ENCODE data around the gene LENG8.

LENG8 gene

GRCh38 chr19:54470991-54471782, 22.2 kb downstream of the LENG8 start:
- H3K27ac ChIP-seq (replicated peaks), result no peak overlapping the region
- no peak for DNase-seq (ENCODE audit: low read depth in 1 of 2, low spot score in 1 of 2)
- TF ChIP-seq POLR2AphosphoS5 (IDR thresholded peaks at IDR 0.05; ENCODE audit: low read depth) (no peak), SPI1 (IDR thresholded peaks at IDR 0.05; ENCODE audit: borderline replicate concordance, low read depth) (no peak), CTCF (IDR thresholded peaks at IDR 0.05; ENCODE audit: insufficient read depth, low read length) (no peak), GABPA (IDR thresholded peaks at IDR 0.05; ENCODE audit: low read depth) (no peak)
- TF ChIP-seq, protein P1, sequence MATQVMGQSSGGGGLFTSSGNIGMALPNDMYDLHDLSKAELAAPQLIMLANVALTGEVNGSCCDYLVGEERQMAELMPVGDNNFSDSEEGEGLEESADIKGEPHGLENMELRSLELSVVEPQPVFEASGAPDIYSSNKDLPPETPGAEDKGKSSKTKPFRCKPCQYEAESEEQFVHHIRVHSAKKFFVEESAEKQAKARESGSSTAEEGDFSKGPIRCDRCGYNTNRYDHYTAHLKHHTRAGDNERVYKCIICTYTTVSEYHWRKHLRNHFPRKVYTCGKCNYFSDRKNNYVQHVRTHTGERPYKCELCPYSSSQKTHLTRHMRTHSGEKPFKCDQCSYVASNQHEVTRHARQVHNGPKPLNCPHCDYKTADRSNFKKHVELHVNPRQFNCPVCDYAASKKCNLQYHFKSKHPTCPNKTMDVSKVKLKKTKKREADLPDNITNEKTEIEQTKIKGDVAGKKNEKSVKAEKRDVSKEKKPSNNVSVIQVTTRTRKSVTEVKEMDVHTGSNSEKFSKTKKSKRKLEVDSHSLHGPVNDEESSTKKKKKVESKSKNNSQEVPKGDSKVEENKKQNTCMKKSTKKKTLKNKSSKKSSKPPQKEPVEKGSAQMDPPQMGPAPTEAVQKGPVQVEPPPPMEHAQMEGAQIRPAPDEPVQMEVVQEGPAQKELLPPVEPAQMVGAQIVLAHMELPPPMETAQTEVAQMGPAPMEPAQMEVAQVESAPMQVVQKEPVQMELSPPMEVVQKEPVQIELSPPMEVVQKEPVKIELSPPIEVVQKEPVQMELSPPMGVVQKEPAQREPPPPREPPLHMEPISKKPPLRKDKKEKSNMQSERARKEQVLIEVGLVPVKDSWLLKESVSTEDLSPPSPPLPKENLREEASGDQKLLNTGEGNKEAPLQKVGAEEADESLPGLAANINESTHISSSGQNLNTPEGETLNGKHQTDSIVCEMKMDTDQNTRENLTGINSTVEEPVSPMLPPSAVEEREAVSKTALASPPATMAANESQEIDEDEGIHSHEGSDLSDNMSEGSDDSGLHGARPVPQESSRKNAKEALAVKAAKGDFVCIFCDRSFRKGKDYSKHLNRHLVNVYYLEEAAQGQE (IDR thresholded peaks at IDR 0.05; ENCODE audit: insufficient replicate concordance, low read depth), result no peak
- peaks cover 55% of the 10 kb centered on the region for H3K27me3 ChIP-seq (ENCODE audit: insufficient read depth, poor library complexity, severe bottlenecking)
- no peak overlapping the region; the same call in 1 of the 2 replicates for H3K4me3 ChIP-seq (replicated peaks; ENCODE audit: insufficient read depth, low read length)

- Histone ChIP-seq H3K27me3 (ENCODE audit: insufficient read depth, poor library complexity, severe bottlenecking) (peaks cover 58% of the 10 kb centered on the region), H3K27ac (replicated peaks) (no peak within 1 kb of the TSS), H3K4me3 (replicated peaks; ENCODE audit: insufficient read depth, low read length) (no peak within 1 kb of the TSS)
- TF ChIP-seq, protein P1 (IDR thresholded peaks at IDR 0.05; ENCODE audit: insufficient replicate concordance, low read depth), result no peak
- TF ChIP-seq GABPA (IDR thresholded peaks at IDR 0.05; ENCODE audit: low read depth) (no peak), POLR2AphosphoS5 (IDR thresholded peaks at IDR 0.05; ENCODE audit: low read depth) (no peak), CTCF (IDR thresholded peaks at IDR 0.05; ENCODE audit: insufficient read depth, low read length) (no peak), SPI1 (IDR thresholded peaks at IDR 0.05; ENCODE audit: borderline replicate concordance, low read depth) (no peak)
- no peak for DNase-seq (ENCODE audit: low read depth in 1 of 2, low spot score in 1 of 2)
Measured at GRCh38 chr19:54473071-54473891, 24.3 kb downstream of the LENG8 start, which contains the start of gene CDC42EP5. Gene CDC42EP5, minus strand, starts transcription at chr19:54473296. Its CDS starts 7,749 bp downstream, at chr19:54465547.

- H3K27me3 ChIP-seq (ENCODE audit: insufficient read depth, poor library complexity, severe bottlenecking), result peaks cover 58% of the 10 kb centered on the region
- no peak for DNase-seq (ENCODE audit: low read depth in 1 of 2, low spot score in 1 of 2)
- no peak overlapping the region for H3K4me3 ChIP-seq (replicated peaks; ENCODE audit: insufficient read depth, low read length)
- H3K27ac ChIP-seq (replicated peaks), result no peak overlapping the region
- TF ChIP-seq CTCF (IDR thresholded peaks at IDR 0.05; ENCODE audit: insufficient read depth, low read length) (no peak), POLR2AphosphoS5 (IDR thresholded peaks at IDR 0.05; ENCODE audit: low read depth) (no peak), GABPA (IDR thresholded peaks at IDR 0.05; ENCODE audit: low read depth) (no peak), SPI1 (IDR thresholded peaks at IDR 0.05; ENCODE audit: borderline replicate concordance, low read depth) (no peak)
- TF ChIP-seq, protein P1 (IDR thresholded peaks at IDR 0.05; ENCODE audit: insufficient replicate concordance, low read depth), result no peak
Measured at GRCh38 chr19:54473892-54474372, 24.9 kb downstream of the LENG8 start.

Data from HL-60 (cell line).